ENCODE data around the gene TLR10.
"Not testable (repeated sequence)": the region's sequence is repeated elsewhere in the genome, so short reads cannot be mapped to it uniquely, and the experiment has no call there.

TLR10 gene

GRCh38 chr4:38782452-38783108, at the start of gene TLR10:
TSS of gene TLR10 (minus strand) at chr4:38782990. CDS start at chr4:38775590, 7,400 bp downstream.
- peak; percentile 45 for DNase-seq (ENCODE audit: low spot score)

GRCh38 chr4:38832206-38832605, 49.4 kb upstream of the TLR10 start:
- DNase-seq (ENCODE audit: low spot score): no peak

- no peak for DNase-seq (ENCODE audit: low spot score)
Observed at GRCh38 chr4:38831653-38832052, 48.9 kb upstream of the TLR10 start.

GRCh38 chr4:38829237-38829636, 46.4 kb upstream of the TLR10 start:
- no peak for DNase-seq (ENCODE audit: low spot score)

- DNase-seq (ENCODE audit: low spot score): no peak
Observed at GRCh38 chr4:38823766-38824165, 41.0 kb upstream of the TLR10 start.

GRCh38 chr4:38822748-38823303, 40.0 kb upstream of the TLR10 start:
- no peak for DNase-seq (ENCODE audit: low spot score)

GRCh38 chr4:38821739-38822138, 38.9 kb upstream of the TLR10 start:
- no peak for DNase-seq (ENCODE audit: low spot score)

- no peak for DNase-seq (ENCODE audit: low spot score)
Observed at GRCh38 chr4:38820329-38821061, 37.7 kb upstream of the TLR10 start.

GRCh38 chr4:38819569-38819968, 36.8 kb upstream of the TLR10 start:
- no peak for DNase-seq (ENCODE audit: low spot score)

- DNase-seq (ENCODE audit: low spot score): no peak
Observed at GRCh38 chr4:38818441-38818976, 35.7 kb upstream of the TLR10 start.

GRCh38 chr4:38815885-38816782, 33.3 kb upstream of the TLR10 start:
- no peak for DNase-seq (ENCODE audit: low spot score)

- no peak for DNase-seq (ENCODE audit: low spot score)
Observed at GRCh38 chr4:38814386-38814785, 31.6 kb upstream of the TLR10 start.

GRCh38 chr4:38811297-38811696, 28.5 kb upstream of the TLR10 start:
- no peak for DNase-seq (ENCODE audit: low spot score)

- DNase-seq (ENCODE audit: low spot score): not testable (repeated sequence)
Observed at GRCh38 chr4:38807462-38807861, 24.7 kb upstream of the TLR10 start.

- DNase-seq (ENCODE audit: low spot score): not testable (repeated sequence)
Observed at GRCh38 chr4:38806251-38806650, 23.5 kb upstream of the TLR10 start.

- DNase-seq (ENCODE audit: low spot score): no peak
Observed at GRCh38 chr4:38805530-38806145, 22.8 kb upstream of the TLR10 start.

GRCh38 chr4:38804654-38805295, 22.0 kb upstream of the TLR10 start, which contains the start of gene TLR1:
TSS of gene TLR1 (minus strand) at chr4:38804791. CDS start at chr4:38798831, 5,960 bp downstream.
- peak; percentile 28 for DNase-seq (ENCODE audit: low spot score)

- DNase-seq (ENCODE audit: low spot score): peak; percentile 2
Observed at GRCh38 chr4:38803833-38804653, 21.3 kb upstream of the TLR10 start.

GRCh38 chr4:38802561-38803355, 20.0 kb upstream of the TLR10 start:
- no peak for DNase-seq (ENCODE audit: low spot score)

All from cerebellar cortex (tissue), 1 donor.